K562 (cell line): ENCODE results near the gene AHNAK.
A peak's percentile ranks its signal among the peaks of the same experiment; 100 is the strongest.

Experiments
- ARID2 ChIP-seq: fragments of 450-650 bp; IDR thresholded peaks from 2 replicates; pipeline ENCODE4 v1.6.1; 2017; ENCODE audit warnings: antibody characterized with exemption, mild to moderate bottlenecking
- BCLAF1 ChIP-seq, 2 experiments: fragments of 450-650 bp in 1 of 2; IDR thresholded peaks; 2 replicates each; pipeline ENCODE4 v1.6.1; 2011 to 2017; ENCODE audit warnings: low read depth in 2 of 2, antibody characterized with exemption in 1 of 2, borderline replicate concordance in 1 of 2, low read length in 1 of 2, mild to moderate bottlenecking in 1 of 2, mixed read lengths in 1 of 2; ENCODE audit not compliant: control insufficient read depth in 1 of 2
- CBX5 ChIP-seq: IDR thresholded peaks from 2 replicates; pipeline ENCODE4 v1.6.1; 2014; ENCODE audit warnings: low read depth, borderline replicate concordance
- CBX8 ChIP-seq: fragments of 200-600 bp; sonication (generic); IDR thresholded peaks from 2 replicates; pipeline ENCODE4 v1.6.1; 2012; ENCODE audit warnings: borderline replicate concordance, mixed run types, low read depth, mild to moderate bottlenecking, moderate library complexity, mixed read lengths, low read length, control low read depth, inconsistent platforms; ENCODE audit not compliant: poor library complexity, severe bottlenecking; ENCODE audit errors: extremely low read depth
- EP300 ChIP-seq: IDR thresholded peaks from 2 replicates; pipeline ENCODE4 v1.6.1; 2012; ENCODE audit warnings: low read length, improper control_type of control experiment
- IFI16 ChIP-seq: fragments of 250-450 bp; sonication (Bioruptor Pico); IDR thresholded peaks from 2 replicates; pipeline ENCODE4 v2.1.2; 2022; ENCODE audit warnings: mild to moderate bottlenecking, inconsistent platforms
- NR2F6 ChIP-seq: fragments of 450-650 bp; formaldehyde crosslinking; IDR thresholded peaks from 2 replicates; pipeline ENCODE4 v1.4.0; 2020; ENCODE audit warnings: mild to moderate bottlenecking
- RBBP5 ChIP-seq: fragments of 200-600 bp; sonication (generic); IDR thresholded peaks from 2 replicates; pipeline ENCODE4 v1.6.1; 2012; ENCODE audit warnings: borderline replicate concordance, mild to moderate bottlenecking, low read length, control low read depth, inconsistent platforms; ENCODE audit not compliant: insufficient read depth, poor library complexity, severe bottlenecking
- ZNF395 ChIP-seq: fragments of 200-800 bp; sonication (Bioruptor generic); IDR thresholded peaks from 2 replicates; pipeline ENCODE4 v1.6.1; 2017; ENCODE audit warnings: missing genetic modification characterization, missing compliant biosample characterization
- TF ChIP-seq, protein P1 (sequence below), 3 experiments: IDR thresholded peaks in 2 of 3; conservative IDR thresholded peaks in 1 of 3; 2 replicates each; pipeline ENCODE4 v1.5.1; 2011 to 2012; ENCODE audit warnings: low read length in 3 of 3, mild to moderate bottlenecking in 3 of 3, control low read depth in 2 of 3, improper control_type of control experiment in 1 of 3, inconsistent platforms in 1 of 3, low read depth in 1 of 3, mixed read lengths in 1 of 3, moderate library complexity in 1 of 3; ENCODE audit not compliant: insufficient read depth in 2 of 3
- TF ChIP-seq, protein P2 (sequence below): sonication (generic); formaldehyde crosslinking; IDR thresholded peaks from 2 replicates; pipeline ENCODE4 v1.4.0; 2020; ENCODE audit warnings: mild to moderate bottlenecking, missing genetic modification reagents

GRCh38 chr11:62546244-62546928, at the start of gene AHNAK:
- no peak for TF ChIP-seq ZNF395 (CRISPR knock-in tag)
- peak; percentile 72 for TF ChIP-seq RBBP5
- TF ChIP-seq CBX5, result no peak
- TF ChIP-seq, protein P1, sequence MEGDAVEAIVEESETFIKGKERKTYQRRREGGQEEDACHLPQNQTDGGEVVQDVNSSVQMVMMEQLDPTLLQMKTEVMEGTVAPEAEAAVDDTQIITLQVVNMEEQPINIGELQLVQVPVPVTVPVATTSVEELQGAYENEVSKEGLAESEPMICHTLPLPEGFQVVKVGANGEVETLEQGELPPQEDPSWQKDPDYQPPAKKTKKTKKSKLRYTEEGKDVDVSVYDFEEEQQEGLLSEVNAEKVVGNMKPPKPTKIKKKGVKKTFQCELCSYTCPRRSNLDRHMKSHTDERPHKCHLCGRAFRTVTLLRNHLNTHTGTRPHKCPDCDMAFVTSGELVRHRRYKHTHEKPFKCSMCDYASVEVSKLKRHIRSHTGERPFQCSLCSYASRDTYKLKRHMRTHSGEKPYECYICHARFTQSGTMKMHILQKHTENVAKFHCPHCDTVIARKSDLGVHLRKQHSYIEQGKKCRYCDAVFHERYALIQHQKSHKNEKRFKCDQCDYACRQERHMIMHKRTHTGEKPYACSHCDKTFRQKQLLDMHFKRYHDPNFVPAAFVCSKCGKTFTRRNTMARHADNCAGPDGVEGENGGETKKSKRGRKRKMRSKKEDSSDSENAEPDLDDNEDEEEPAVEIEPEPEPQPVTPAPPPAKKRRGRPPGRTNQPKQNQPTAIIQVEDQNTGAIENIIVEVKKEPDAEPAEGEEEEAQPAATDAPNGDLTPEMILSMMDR (IDR thresholded peaks at IDR 0.05 in 2 of 3, conservative IDR thresholded peaks at IDR 0.05 in 1 of 3; ENCODE audit: insufficient read depth in 2 of 3, low read depth in 1 of 3, low read length in 3 of 3), result no peak
- no peak for TF ChIP-seq ARID2
- TF ChIP-seq EP300, result no peak
- no peak for TF ChIP-seq NR2F6 (CRISPR knock-in tag)
- TF ChIP-seq, protein P2, sequence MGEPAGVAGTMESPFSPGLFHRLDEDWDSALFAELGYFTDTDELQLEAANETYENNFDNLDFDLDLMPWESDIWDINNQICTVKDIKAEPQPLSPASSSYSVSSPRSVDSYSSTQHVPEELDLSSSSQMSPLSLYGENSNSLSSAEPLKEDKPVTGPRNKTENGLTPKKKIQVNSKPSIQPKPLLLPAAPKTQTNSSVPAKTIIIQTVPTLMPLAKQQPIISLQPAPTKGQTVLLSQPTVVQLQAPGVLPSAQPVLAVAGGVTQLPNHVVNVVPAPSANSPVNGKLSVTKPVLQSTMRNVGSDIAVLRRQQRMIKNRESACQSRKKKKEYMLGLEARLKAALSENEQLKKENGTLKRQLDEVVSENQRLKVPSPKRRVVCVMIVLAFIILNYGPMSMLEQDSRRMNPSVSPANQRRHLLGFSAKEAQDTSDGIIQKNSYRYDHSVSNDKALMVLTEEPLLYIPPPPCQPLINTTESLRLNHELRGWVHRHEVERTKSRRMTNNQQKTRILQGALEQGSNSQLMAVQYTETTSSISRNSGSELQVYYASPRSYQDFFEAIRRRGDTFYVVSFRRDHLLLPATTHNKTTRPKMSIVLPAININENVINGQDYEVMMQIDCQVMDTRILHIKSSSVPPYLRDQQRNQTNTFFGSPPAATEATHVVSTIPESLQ (CRISPR knock-in tag), result no peak
- TF ChIP-seq BCLAF1 (IDR thresholded peaks at IDR 0.05; ENCODE audit: borderline replicate concordance in 1 of 2, control insufficient read depth in 1 of 2, low read depth in 2 of 2, low read length in 1 of 2), result no peak
- no peak for TF ChIP-seq CBX8
- no peak for TF ChIP-seq IFI16 (CRISPR knock-in tag)
